ENCODE data around the gene ZNF474.

DNA sequence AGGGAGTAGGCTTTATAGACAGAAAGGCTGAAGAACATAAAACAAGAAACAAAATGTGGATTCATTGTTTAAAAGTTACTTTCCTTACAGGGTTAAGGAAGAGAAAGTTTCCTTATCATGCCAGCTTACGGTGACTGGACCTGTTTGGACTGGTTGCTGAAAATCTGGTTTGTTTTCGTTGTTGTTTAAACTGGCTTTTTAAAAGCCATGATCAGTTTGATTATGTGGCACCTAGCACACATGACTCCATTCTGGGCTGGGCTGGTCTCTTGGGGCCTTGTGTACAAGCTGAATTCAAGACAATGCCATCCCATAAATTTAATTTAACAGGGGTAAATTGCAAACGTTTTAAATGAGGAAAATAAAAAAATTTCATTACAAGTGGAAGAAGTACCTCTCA, 18.4 kb upstream of the ZNF474 start:
- TF ChIP-seq, protein P1, sequence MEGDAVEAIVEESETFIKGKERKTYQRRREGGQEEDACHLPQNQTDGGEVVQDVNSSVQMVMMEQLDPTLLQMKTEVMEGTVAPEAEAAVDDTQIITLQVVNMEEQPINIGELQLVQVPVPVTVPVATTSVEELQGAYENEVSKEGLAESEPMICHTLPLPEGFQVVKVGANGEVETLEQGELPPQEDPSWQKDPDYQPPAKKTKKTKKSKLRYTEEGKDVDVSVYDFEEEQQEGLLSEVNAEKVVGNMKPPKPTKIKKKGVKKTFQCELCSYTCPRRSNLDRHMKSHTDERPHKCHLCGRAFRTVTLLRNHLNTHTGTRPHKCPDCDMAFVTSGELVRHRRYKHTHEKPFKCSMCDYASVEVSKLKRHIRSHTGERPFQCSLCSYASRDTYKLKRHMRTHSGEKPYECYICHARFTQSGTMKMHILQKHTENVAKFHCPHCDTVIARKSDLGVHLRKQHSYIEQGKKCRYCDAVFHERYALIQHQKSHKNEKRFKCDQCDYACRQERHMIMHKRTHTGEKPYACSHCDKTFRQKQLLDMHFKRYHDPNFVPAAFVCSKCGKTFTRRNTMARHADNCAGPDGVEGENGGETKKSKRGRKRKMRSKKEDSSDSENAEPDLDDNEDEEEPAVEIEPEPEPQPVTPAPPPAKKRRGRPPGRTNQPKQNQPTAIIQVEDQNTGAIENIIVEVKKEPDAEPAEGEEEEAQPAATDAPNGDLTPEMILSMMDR (IDR thresholded peaks at IDR 0.05): no peak
- no peak for TF ChIP-seq POLR2A (IDR thresholded peaks at IDR 0.05)

Data from adrenal gland (tissue), 5 donors.